Amniotic epithelial cell (primary cell): ENCODE data around the gene MACROD2.

Source experiments
- DNase-seq: peaks from one replicate; pipeline ENCODE4 v3.0.0-alpha.2; 2010; ENCODE audit warnings: low read depth

Gene MACROD2

DNA sequence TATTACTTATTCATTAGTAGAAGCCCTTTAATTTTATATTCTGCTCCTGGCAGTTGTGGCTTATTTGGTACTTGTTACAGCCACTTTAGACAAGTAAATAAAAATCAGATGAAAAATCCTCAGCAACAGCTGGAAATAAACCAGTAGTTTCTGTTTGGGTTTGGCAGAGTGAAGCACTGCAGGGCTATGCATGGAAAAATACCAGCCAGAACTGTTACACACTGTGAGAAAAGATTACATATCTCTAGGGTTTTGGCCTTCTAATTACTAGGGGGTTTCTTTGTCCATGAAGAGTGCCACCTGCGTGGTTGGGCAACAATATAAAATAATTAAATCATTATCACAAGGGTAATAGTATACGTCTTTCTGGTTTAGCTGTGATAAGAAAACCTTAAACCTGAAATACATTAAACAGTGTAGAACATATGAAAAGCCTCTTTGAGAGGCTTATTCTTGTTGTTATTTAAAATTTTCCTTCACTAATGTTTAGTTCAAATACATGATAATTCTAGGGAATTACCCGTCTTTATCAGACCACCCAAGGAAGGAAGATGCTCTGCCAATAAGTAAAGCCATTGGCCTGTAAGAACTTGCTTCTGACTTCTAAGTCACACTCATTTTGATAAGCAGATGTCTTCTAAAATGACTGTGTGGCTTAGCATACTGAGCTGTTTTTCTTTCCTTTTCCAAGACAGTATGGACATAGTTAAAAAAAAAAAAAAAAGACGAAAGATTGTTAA, 662.1 kb downstream of the MACROD2 start:
- DNase-seq, result no peak

DNA sequence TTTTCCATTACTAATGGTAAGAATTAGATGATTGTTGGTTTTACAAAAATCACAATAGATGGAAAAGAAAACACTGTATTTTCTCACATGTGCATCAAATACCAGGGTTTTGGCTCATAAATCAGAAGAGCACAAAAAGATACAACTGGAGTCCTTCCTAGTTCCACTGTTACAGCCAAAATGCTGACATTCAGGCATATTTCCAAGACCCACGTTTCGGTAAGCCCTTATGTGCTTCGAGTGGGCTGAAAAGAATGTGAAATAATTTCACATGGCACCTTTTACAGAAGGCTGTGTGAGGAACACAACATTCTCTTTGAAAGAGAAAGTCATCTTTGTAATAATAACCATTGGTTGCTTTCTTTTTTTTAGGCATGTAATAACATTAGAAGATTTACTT, 668.8 kb downstream of the MACROD2 start:
- DNase-seq, result no peak

DNA sequence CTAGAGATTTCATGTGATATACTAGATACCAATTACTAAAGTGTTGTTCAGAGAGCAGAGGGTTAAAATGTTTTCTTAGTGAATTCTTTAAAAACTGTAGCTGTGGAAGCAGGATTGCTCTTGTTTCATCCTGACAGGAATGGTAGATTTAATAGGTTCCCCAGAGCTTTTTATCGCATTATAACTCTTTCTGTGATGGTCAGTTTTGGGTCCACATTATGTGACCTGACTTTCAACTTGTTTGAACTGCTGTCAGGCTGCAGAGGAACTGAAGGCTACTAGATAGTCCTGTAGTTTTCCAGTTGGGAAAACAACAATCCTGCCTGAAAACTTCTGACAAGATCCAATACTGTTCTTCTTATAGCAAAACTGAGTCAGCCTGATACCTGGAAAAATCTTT, 671.4 kb downstream of the MACROD2 start:
- no peak for DNase-seq

DNA sequence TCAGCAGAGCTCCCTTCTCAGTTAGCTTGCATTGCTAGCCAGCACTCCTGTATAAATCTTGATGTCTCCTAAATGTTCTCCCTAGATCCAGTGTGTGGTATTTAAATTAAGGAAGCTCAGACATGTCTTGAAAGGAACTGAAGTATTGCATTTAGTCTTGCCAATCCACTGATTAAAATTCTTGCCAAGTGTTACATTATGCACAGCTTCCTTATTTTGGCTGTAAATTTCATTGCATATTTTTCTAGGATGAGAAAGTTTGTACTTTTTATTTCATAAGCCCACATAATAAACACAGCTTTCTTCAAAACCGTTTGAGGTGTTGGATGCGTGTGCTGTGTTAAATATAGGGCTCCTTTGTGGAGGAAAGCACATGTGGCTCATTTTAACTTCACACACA, 671.9 kb downstream of the MACROD2 start:
- no peak for DNase-seq

DNA sequence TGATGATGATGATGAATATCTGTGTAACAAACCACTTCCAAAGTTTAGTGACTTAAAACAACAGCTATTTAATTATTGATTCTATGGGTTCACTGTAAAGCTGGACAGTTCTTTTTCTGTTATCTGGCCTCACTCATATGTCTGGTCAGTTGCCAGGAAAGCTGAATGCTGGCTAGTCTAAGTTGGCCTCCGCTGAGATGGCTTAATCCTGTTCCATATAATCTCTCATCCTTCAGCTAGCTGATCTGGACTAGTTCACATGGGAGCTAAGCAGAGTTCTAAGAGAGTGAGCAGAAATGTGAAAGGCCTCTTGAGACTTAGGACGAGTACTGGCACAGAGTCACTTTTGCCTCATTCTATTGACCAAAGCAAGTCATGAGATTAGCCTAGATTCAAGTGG, 676.8 kb downstream of the MACROD2 start:
- DNase-seq, result peak; percentile 55

DNA sequence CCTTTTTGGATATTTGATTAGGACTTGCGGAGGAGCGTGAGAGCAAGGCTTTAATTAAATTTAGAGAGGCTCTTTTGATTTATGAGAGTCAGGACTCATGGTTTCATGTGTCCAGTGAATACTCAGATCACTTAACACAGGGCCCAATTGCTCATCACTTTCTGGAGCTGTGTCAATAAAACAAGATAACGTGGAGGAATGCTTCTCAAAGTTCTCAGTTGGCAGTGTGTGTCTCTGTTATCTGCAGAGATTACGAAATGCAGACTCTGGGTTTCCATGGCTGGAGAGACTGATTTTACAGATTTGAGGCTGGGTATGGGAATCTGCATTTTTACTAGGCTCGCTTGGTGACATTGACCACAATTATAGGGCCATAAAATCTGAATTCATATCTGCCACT, 677.8 kb downstream of the MACROD2 start:
- peak; percentile 67 for DNase-seq

DNA sequence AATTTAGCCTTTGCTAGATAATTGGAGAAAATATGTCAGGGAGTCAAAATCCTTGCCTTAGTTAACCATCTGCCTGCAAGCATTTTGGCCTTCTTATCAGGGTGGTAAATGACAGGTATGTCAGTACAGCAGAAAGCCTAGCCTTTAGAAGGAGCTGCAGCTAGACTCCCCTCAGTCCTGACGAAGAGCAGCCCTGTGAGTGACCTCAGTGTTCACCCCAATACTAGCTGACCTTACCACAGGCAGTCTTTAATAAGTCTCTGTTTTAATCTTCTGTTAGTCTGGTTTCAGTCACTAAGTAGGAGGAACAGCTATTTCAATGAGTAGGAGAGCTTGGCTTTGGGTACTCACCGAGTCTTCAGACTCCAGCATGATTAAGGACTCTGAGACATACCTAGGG, 682.1 kb downstream of the MACROD2 start:
- DNase-seq, result peak; percentile 12

DNA sequence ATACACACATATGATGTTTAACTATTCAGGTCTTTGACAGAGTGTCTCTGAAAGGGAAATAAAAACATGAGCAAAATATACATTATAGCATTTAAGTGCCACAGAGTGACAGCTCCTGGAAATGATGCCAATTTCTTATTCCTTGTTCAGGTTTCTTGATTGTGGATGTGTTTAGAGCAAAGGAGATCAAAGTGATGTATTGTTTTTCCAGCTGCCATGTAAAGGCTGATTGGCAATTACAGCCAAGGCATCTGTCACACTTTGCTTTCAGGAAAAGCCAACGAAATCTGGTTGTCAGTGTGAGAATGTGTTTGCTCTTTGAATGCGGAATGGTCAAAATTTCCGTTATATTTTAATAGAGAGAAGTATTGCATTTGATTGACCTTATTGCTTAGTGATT, 689.9 kb downstream of the MACROD2 start:
- DNase-seq, result no peak

DNA sequence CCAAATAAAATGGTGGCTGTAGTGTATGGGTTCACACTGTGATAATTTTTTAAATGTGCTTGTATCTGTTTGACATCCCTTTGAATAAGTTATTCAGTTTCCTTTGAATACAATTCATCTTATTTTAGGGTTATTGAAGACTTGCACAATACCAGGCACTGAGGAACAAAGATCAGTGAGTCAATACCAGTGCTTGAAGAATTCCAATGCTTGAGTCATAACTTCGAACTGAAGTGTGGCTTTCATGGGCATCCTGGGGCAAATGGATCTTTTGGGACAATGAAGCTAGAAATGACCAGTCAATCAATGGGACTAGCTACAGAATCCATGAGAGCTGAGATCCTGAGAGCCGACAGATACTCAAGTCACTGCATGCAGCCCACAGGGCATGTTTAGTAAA, 692.0 kb downstream of the MACROD2 start:
- no peak for DNase-seq

DNA sequence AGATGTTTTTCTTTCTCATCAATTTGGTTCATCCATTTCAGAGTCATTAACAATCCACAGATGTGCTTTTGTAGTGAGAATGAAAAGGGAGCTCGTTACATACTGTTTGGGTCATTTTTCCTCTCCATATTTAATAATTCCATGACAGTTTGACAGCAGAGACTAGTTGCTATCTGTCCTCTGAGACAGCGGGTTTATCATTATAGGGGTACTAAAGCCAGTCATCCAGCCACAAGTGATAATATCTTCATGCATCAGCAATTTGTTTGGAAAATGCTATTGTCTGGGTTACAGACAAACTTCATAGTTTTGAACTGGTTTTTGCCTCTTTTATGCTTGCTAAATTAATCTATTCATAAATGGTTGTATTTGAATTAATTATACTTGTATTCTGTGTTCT, 692.7 kb downstream of the MACROD2 start:
- no peak for DNase-seq

DNA sequence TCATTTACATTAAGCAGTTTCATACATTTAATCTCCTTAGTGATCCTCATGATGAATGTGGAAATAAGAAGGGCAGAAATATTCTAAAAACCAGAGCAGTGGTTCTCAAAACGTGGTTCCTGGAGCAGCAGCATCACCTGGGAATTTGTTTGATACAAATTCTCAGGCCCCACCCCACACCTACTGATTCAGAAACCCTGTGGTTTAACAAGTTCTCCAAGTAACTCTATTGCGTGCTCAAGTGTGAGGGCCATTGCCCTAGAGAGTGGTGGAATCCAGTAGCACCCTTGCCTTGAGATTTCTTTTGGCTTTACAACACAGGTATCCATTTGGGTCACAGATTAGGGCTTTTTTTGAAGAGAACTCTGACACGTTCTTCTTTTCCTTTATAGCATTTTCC, 696.7 kb downstream of the MACROD2 start:
- no peak for DNase-seq

DNA sequence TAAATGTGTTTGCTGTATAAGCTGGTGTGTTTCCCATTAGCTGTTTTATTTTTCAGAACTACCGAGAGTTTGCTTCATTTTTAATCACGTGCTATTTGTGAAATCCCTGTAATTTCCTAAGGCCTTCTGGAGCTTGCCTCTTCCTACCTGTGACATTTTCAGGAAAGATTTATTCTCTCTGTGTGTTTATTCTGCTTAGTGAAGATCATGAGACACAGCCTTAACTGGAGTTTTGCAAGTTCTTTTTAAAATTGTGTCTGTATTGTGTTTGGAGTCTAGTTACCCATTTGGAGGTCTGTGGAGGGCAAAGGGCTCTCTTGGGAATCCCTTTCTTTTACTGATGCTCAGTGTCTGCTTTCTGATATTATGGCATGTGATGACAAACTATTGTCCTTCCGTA, 701.2 kb downstream of the MACROD2 start:
- DNase-seq, result no peak

DNA sequence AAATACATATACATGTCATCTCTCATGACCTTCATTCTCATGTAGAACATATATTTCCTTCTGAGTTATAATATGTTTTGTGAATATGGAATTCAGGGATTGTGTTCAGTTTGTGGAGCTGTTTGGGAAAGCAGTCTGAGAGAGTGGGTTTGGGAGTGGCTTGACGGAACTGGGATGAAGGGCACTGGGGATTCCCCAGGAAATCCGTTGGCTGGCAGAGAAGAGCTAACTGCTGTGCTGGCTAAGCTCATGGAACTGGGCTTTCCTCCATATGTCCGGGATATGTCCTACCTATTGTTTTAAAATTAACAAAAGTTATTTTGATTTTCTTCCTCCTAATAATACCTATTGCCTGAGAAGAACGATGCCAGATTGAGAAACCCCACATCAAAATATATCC, 701.6 kb downstream of the MACROD2 start:
- no peak for DNase-seq

DNA sequence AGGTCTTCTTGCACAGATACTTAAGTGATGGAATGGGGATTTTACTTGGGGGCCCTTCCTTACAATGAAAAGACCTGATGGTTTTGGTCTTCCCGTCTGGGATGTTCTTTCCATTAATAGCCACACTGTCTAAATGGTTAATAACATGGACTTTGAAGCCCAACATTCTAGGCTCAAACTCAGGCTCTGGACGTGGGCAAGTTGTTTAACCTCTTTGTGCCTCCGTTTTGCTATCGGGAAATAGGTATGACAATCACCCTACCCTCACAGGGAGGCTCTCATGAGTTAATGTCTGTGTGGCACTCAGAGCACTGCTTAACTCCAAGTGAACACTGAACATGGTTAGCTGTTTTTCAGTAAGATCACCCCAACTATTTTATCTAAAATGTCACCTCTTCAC, 702.8 kb downstream of the MACROD2 start:
- DNase-seq, result no peak

DNA sequence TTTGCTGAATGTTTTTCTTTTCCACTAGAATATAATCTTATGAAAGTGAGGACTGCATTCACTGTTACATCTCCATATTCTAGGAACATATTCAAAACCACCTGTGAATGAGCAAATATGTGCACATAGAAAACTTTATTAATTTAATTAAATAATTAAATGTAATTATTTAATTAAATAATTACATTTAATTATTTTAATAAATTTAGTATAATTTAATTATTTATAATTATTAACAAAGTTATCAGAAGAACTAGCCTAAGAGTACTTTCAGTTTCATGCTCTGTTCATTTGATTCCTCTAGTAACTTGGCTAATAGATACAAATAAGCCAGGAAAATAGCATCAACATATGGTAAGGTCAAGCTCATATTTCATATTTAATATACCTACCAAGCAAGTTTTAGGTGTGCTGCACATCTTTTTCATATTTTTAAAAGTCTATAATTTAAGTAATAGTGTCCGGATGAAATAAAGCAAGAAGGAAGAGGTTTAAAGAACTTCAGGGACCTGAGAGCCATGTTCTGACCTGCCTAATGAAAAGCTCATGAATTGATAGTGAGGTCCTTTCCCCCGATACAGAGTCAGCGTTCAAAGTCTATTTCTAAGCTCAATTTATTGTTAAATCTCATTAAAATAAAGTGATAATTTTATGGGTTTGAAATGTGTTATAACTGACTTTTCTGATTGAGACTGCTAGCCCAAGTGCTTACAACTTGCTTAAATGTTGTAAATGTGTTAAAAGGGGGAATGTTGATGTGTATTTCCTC, 703.5 kb downstream of the MACROD2 start:
- no peak for DNase-seq

DNA sequence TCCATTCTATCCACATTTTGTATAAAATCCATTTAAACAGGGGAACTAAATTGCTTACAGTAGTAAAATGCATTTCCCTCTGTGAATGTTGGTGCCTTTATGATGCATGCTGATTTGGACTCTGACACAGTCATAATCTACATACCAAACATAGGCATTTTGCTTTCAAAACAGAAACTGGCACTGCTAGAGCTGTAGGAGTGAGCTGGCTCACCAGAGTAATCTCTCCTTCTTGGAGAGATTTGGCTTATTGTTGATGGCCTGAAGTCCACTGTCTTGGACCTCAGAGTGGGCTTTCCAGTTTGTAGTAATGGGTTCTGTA, 705.3 kb downstream of the MACROD2 start:
- peak; percentile 78 for DNase-seq

DNA sequence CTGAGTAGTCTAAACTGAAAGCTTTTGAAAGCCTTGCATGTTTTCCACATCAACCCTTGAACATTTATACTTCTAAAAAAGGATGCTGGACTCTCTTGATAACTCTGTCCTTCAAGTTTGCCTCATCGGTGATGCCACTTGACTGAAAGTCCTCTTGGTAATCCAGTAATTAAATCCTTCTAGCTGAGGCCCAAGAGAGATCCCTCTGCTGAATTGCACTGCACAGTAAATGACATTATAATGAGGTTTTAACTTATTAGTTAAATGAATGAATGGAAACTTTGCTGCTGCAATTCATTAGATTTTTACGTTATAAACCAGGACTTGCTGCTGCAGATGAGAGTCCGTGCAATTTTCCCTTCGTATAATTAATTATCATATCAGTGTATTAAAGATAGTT, 706.0 kb downstream of the MACROD2 start:
- no peak for DNase-seq

DNA sequence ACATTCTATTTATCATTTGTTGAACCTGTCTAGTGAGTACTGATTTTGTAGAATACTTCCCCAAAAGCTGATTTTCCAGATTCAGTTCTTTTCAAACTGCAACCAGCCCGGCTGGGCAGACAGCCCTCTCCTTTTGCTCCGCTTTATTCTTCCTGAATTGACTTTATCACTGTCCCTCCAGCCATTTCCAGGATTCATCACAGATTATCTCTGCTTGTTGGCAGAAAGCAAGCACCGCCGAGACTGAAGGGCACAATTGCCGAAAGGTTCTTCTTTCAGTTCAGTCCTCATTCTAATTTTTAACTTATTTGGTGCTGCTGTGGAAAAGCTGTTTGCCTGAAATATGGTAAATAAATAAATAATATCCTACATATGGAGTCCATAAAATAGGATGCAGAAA, 711.2 kb downstream of the MACROD2 start:
- no peak for DNase-seq

DNA sequence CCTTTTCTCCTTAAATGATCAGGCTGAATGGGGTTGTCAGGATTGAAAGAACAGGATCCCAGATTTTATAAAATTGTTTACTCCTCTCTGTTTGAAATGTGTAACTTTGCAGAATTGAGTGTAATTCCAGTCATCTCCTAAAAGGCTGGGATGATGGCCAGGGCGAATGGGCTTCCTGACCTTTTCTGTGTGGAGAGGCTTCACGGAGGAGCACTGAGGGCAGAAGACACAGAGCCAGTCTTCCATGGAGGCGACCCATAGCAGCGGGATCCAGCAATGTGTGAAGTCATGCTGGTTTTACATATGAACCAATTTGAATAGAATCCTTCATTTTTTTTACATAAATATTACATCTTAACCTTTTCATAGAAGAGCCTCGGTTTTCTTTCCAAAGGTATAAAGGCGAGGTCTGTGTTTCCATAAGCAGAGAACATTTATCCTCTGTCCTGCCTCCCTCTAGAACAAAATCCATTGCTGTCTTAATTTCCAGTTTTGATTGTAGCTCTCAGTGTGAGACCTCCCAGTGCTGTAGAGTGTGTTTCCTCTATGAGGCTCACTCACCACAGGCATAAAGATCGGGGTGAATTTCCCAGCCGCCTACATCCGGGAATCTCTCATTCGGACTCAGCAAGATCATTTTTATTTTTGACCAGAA, 711.8 kb downstream of the MACROD2 start:
- DNase-seq, result no peak

DNA sequence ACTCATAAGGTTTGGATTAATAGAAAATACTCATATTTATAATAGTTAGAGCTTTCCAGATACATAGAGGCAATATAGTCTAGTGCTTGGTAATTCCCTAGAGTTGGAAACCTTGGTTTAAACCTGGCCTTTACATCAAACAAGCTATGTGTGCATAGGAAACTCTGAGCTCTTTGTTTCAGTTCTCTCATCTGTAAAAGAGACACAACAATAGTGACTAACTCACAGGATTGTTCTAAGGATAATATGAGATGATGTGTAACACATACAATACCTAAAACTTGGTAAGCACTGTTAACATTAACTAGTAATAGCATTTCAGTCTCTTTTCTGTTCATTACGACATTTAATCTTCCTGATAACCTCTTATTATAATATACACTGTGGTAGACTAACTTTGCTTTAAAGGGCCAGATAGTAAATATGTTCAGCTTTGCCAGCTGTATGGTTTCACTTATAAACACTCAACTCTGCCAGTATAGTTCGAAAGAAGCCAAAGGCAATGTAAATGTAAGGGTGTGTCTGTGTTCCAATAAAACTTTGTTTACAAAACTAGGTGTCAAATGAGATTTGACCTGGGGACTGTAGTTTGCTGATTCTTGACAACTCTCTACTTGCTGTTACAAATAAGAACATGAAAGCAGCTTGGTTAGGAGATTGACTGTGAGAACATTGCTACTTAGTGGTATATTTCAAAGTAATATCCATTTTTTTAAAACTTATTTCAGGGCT, 712.7 kb downstream of the MACROD2 start:
- DNase-seq, result no peak

DNA sequence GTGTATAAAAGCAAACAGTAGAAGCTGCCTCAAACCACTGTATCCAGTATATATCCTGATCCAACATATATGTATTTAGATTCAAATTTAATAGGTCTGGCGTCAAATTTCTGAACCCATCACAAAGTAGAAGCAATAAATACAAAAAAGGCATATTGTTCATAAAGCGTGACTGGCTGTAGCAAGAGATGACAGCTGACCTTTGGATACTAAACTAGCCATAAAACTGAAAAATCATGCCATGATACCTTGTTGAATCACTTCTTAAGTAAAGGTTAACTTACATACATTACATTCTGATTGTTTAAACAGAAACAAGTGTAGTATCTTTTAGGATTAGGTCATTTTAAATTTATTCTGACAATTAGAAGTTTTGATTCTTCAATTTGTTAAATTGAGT, 714.1 kb downstream of the MACROD2 start:
- no peak for DNase-seq

DNA sequence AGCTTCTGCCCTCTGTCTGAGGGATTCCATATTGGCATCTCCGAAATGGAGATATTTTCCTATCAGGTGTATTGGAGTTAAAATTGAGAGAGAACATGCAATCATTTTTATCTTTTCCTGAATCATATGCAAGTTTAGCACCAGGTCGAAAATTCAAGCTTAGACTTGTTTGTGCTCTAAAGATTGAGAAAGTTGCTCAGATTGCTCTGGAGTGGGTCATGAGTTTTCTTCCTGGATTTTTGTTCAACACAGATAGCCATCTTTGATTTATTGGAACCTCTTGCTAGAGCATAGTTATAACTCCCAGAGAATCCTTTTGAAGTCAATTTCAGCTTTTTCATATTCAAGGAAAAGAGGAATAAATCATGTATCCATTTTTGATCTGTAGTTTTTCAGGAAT, 715.6 kb downstream of the MACROD2 start:
- peak; percentile 39 for DNase-seq

DNA sequence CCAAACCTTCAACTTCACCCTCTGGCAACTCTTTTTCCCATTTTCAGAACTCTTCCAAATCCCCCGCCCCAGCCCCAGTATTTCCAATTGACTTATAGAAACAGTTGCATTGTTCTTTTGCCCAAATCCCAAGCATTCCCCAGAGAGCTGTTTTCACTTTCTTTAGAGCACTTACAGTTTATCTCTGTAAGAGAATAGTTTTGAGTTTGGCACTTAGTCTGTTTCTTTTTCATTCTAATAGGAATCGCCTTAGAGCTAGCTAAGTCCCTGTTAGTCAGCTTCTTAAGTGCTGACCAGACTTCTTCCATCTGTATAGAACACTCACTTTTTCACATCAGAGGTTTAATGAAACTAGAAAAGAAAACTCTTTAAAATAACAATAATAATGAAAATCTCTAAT, 716.3 kb downstream of the MACROD2 start:
- peak; percentile 37 for DNase-seq
